MM.1S (cell line): ENCODE data around the gene APOBEC4.

Source experiments
- CTCF ChIP-seq: fragments of 300-600 bp; sonication (generic); IDR thresholded peaks from 2 replicates; pipeline ENCODE4 v1.5.1; 2016; ENCODE audit warnings: antibody characterized with exemption, low read length, mixed read lengths
- EZH2 ChIP-seq: fragments of 300-600 bp; sonication (generic); optimal IDR thresholded peaks from 2 replicates; pipeline ENCODE3; 2017; ENCODE audit warnings: low read depth, mild to moderate bottlenecking, antibody characterized with exemption, low read length, mixed read lengths
- EZH2phosphoT487 ChIP-seq: fragments of 300-600 bp; sonication (generic); IDR thresholded peaks from 2 replicates; pipeline ENCODE4 v1.6.1; 2018; ENCODE audit warnings: antibody characterized with exemption, low read length

GRCh38 chr1:183635606-183636333 is 17.3 kb downstream of the APOBEC4 start, which contains the start of gene ARPC5:
- TF ChIP-seq EZH2 = no peak
- no peak for TF ChIP-seq EZH2phosphoT487
- TF ChIP-seq CTCF = no peak
